Measurements from ENCODE around the gene SLC22A7.

DNA sequence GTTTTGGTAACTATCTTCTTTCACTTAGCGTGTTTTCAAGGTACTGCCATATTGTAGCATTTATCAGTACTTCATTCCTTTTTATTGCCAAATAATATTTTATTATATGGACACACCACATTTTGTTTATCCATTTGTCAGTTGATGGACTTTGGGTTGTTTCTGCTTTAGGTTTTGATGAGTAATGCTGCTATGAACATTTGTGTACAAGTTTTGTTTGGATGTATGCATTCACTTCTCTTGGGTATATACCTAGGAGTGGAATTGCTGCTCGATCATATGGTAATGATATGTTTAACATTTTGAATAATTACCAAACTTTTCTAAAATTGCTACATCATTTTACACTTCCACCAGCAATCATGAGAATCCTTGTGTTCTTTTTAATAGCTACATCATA, 6.4 kb upstream of the SLC22A7 start:
- TF ChIP-seq POLR2A (IDR thresholded peaks at IDR 0.05; ENCODE audit: low read length), result no peak
- no peak for TF ChIP-seq GATA1 (IDR thresholded peaks at IDR 0.05; ENCODE audit: low read depth, low read length)
